GM19193 (cell line): Measurements from ENCODE around the gene CDK6.
A peak's percentile ranks its signal among the peaks of the same experiment; 100 is the strongest.

Experiments used
- POLR2A ChIP-seq: IDR thresholded peaks from 4 replicates; pipeline ENCODE4 v1.6.1; 2011; ENCODE audit not compliant: insufficient read depth, insufficient read length; ENCODE audit errors: extremely low read depth

CDK6 gene

DNA sequence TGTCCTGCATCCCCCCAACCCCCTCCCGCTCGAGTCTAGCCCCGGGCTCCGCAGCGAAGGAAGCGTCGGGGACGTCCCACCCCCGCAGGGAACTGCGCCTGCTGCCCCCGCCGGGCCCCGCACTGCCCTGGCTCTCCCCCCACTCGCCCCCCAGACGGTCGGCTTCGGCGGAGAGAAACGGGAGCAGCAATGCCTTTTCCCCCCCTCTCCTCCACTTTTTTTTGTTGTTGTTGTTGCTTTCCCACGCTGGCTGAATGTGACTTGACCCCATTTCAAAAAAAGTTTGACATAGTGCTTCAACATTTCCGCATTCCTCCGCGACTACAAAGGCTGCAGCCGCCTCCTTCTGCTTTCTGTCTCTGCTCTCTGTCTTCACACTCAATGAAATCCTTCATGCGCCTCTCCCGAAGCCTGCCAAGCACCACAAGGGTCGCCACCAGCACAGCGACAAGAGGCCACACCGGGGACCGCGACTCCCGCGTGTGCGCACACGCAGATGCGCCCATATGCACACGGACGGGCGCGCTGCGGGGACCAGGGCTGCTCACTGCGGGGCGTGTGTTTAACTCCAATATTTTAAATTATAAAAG lies 1.0 kb downstream of the CDK6 start:
- TF ChIP-seq POLR2A = no peak

DNA sequence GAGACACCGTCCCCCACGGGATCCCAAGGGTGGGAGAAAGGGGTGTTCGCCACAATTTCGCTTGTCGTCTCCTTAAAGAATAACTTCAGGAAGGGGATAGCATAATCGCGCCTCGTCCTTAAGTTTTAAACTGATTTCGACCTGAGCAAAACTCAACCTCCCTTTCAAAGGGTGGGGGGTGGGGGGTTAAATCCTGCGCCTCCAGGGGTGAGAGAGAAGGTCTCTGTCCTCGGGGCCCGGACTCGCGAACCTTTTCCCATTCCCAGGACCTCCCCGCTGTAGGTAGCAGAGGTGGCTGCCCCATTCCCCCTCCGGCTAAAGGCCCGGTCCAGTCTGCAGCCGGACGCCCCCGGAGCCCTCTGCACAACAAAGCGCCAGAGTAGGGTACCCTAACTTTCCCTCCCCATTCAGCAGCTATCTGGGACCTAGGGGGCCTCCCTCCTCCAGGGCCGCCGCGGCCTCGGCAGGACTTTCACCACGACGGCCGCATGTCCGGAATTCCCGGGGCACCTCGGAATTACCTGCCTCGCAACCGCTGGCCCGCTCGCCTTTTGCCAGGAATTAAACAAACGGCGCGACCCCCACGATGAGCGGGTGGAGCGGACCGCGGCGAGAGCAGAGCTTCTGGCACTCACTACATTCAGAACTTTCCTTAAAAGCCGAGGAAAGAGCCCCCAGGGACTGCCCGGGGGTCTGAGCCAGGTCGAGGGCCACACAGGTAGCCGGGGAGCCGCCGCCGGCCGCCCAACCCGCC lies 1.7 kb downstream of the CDK6 start:
- TF ChIP-seq POLR2A = no peak

DNA sequence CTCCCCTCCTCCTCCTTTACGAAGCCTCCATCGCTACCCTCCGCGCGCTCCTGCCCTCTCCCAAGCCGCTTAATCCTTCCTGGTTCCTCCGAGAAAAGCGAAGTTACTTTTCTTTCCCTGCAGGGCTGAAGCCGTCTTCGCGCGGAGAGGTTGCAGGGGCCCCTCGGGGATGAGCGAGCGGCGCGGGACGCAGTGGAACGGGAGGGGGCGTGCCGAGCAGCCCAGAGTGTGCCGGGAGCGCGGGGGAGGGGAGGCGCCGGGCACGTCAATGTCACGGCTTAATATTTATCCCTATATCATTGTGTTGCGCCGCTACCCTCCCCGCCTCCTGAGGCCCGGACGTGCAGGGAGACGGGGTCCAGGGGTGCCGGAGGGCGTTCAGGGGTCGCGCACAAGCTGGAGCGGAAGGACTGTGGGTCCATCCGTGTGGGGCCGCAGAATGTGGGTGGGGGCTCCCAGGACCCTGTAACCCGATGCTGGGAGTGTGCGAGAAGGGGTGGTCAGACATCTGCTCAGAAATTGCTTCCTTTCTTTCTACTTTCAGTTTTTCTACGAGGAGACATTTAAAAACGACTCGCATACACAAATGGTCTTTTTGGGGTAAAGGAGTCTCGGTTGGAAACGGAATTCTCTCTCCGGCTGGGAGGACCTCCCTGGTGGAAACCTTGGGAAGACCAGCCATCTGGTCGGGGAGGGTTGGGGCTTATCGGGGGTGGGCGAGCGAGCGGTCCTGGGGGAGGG lies 2.4 kb downstream of the CDK6 start:
- TF ChIP-seq POLR2A = peak; percentile 62

DNA sequence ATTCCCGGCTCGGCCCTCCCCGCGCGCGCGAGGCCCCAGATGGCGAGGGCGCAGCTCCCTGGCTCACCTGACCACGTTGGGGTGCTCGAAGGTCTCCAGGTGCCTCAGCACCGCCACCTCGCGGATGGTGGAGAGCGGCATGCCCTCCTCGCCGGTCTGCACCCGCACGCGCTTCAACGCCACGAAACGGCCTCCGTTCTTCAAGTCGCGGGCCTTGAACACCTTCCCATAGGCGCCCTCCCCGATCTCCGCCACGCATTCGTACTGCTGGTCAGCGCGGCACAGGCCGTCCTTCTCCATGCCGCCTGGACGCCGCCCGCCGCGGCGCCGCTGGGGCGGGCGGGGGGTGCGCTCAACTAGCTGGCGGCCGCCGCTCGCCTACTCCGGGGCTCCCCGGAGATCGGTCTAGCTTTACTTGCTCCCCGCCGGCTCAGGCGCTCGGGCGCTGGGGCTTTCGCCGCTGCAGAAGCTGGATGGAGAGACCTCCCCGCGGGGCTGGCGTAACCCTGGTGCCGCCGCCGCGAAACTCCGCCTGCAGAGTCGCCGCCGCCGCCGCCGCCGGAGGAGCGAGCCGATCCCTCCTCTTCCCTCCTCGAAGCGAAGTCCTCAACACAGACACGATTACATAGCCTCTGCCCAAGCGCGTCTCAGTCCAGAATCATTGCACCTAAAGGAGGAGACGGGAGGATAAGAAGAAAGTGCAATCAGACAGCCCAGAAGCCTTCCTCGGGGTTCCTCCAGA lies 3.2 kb downstream of the CDK6 start:
- TF ChIP-seq POLR2A = peak; percentile 57

DNA sequence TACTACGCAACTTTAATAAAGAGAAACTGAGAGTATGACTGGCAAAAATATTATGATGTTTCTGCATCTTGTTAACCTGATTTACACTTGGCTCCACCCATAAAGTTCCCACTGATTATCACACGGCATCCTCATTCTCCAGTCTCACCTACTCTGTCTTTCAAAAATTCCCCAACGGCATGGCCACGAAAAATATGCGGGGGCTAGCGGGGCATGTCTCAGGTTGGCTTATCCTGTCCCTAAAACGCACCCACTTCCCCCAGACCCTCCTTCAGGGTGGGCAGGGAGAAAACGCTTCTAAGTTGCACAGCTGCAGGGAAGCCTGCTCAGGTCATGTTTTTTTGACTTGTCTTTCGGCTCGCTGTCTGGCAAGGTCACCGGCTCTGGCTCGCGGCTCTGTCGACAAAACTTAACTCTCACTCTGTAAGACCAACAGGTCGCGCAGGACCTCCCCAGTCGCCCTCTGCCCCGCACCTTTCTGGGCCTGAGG lies 3.8 kb downstream of the CDK6 start:
- no peak for TF ChIP-seq POLR2A

DNA sequence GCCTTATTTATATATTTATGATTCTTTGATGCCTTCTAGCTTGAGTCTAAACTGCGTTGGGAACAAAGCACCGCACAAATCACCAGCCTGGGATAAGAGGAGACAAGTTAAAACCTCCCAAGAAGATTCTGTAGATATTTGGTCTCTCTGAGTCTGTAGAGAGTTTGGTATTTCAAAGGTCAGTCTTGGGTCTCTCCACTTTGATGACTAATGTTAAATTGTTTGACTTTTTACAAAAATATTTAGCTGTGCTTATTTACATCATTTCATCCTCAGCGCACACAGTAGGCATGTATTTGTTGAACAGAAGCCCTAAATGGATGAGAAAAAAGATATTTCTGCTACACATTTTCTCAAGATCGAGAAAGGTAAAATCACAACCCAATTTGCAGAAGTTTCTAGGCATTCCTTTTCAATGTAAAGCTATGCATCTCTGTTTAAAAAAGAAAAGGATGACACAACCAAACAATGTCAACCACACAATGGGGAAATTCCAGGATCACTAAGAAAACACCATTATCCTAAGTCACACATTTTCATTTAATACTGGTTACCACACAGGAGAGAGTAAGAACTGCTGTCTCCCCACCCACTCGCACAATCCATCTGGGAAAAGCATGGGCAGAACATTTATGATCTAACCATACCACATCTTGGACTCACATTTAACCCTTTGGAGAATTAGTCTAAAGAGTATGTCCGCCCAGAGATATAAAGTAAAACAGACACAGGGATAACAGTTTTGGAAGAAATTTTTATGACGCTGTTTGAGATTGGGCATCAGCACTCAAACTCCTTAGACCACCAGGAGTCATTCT lies 4.4 kb downstream of the CDK6 start:
- TF ChIP-seq POLR2A = no peak

DNA sequence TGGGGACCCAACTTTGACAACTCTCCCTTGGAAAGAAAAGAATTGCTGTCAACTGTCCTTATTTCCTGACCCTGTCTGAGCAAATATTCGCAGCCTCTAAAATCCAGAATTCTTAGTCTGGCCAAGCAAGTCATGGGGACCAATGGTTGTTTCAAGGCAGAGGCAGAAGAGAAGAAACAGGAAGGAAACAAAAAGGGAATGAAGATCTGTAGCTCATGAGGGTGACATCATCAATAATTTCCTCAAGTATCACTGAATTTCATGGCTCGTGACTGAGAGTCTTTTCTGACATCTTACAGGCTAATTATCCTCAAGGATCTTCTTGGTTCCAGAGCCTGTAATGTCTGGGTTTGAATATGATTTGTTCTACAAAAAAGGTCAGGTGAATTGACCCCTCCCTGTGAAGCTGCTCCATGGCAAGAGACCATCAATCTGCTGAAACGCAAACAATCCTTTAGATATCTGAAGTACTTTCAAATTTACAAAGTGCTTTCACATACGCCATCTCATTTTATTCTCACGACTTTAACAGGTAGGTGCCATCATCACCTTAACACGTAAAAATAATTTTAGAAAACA lies 5.8 kb downstream of the CDK6 start:
- TF ChIP-seq POLR2A = no peak

DNA sequence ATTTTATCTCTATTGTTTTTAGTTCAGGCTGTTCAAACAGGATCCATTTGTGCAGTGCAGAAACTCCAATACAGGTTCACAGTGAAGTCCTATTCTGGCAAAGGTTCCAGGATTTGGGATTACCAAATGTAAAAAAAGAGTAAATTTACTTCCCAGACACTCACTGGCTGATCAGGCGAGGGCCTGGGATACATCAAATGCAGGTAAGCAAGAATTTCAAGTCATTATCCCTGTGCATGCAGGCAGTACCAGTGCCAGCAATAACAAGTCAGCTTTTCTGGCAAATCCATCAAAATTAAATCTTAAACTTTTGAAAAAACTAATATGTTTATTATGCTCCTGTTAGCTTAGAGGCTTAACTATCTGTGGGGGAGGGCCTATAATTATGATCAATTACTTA lies 6.3 kb downstream of the CDK6 start:
- TF ChIP-seq POLR2A = no peak

DNA sequence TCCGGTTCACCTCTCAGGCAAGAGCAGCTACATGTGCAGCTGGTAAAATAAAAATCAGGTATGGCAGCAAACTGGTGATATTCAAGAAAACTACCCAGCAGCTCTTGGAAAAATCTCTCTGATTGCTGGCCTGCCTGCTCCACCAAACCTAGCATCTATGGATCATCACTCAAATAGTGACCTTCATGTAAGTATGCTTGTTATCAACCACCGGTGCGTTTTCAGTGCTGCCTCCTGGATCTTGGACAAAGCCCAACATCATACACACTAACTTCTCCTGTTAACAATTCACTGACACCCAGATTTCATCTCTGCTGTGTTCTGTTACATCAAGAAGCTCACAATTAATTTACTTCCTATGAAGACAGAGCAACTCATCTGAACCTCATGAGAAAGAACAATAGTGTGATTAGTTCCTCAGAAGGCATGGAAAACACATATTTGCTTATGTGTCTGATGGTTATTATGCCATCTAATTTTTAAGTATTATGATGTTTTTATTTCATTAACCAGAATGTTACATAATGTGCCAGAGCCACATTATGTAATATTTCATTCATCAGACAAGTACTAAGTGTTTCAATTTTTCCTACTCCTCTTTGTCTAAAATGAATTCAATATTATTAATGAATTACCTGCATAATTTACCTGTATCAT lies 8.8 kb downstream of the CDK6 start:
- TF ChIP-seq POLR2A = no peak

DNA sequence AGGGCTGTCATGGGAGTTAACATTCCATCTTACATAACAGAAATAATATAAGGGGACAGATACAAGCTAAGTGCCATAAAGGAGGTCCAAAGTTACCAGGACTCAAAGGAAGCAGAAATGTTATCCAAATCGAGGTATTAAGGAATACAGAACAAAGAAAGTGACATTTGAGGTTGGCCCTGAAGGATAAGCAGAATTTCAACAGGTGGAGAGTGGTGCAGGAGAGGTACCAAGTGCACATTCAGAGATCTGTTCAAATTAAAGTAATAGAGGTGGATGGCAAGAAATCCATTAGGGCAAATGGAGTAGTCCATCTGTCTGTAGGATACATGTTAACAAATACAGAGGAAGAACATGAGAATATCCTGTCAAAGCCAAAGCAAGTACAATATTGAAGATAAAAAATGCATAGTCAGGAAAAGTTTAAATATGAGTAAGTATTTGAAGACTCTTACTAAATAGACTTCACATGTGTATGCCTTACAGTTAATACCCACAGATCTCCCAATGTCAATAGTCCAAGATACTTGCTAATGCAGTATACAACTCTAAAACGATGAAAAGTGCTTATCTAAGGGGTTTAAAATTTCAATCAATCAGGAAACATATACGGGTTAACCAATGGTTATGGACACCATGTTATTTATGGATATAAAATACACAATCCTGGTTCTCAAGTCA lies 10.0 kb downstream of the CDK6 start:
- no peak for TF ChIP-seq POLR2A

DNA sequence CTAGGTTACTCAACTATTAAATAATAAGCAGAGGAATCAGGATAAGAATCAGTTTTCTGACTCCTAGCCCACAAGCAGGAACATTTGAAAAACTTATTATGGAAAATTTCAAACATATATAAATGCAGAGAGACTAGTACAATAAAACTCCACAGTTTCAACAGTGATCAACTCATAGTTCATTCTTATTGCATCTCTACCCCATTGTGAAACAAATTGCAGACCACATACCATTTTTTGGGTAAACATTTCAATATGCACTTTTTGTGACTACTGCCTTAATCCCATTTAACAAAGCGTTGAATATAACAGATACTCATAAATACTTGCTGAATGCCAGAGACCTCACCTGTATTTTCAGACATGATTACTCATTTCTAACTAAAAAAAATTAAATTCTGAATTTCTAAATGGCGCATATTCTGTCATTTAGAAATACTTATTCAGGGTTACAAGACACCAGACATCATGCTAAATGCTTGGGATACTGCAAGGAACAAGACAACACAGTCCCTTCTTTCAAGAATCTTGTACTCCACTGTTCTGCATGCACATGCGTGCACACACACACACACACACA lies 11.4 kb downstream of the CDK6 start:
- TF ChIP-seq POLR2A = no peak

DNA sequence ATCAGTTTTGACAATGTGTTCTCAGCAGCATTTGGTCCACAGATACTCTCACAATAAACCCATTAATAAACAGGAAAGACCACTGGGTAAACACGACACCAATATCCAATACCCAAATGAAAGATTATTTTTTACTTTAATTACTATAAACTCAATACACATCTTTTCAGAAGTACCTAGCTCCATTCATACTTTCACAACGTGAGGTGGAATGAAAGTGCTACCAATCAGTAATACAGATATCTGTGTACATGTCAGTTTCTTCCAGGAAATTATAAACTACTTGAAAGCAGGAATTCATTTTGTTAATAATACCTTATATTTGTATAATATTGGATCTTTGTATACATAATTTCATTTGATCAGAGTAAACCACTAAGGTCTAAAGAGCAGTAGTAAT lies 11.9 kb downstream of the CDK6 start:
- TF ChIP-seq POLR2A = no peak
